Nephron progenitor cell (in vitro differentiated cells): Measurements from ENCODE around the gene MOK.
A peak's percentile ranks its signal among the peaks of the same experiment; 100 is the strongest.
"Not testable (repeated sequence)": the region's sequence is repeated elsewhere in the genome, so short reads cannot be mapped to it uniquely, and the experiment has no call there.

Experiments
- DNase-seq: peaks from one replicate; pipeline ENCODE4 v3.0.0; 2021
- H3K27ac Mint-ChIP-seq: 2 replicates; pipeline ENCODE4 v1.8.0; 2021; ENCODE audit warnings: mild to moderate bottlenecking, moderate library complexity, mixed read lengths
- H3K27me3 Mint-ChIP-seq: 2 replicates; pipeline ENCODE4 v1.8.0; 2021; ENCODE audit warnings: mild to moderate bottlenecking, low read depth, mixed read lengths; ENCODE audit not compliant: poor library complexity
- H3K36me3 Mint-ChIP-seq: 2 replicates; pipeline ENCODE4 v1.8.0; 2021; ENCODE audit warnings: low read depth, mixed read lengths
- H3K4me1 Mint-ChIP-seq: 2 replicates; pipeline ENCODE4 v1.8.0; 2021; ENCODE audit warnings: mixed read lengths
- H3K4me3 Mint-ChIP-seq: 2 replicates; pipeline ENCODE4 v1.8.0; 2021; ENCODE audit warnings: mild to moderate bottlenecking, moderate library complexity, mixed read lengths
- H3K9me3 Mint-ChIP-seq: 2 replicates; pipeline ENCODE4 v1.8.0; 2021; ENCODE audit warnings: mild to moderate bottlenecking, moderate library complexity, mixed read lengths
- CTCF ChIP-seq: fragments of 200-600 bp; sonication (generic); IDR thresholded peaks from 2 replicates; pipeline ENCODE4 v1.5.0; 2021; ENCODE audit warnings: antibody characterized with exemption

MOK gene

GRCh38 chr14:102304611-102305506 lies at the start of gene MOK:
Gene MOK, minus strand, starts transcription at chr14:102305164. Its CDS starts 196 bp downstream, at chr14:102304968.
- peak within 1 kb of the TSS; percentile 95 for H3K4me3 Mint-ChIP-seq
- peak within 1 kb of the TSS; percentile 99 for H3K27ac Mint-ChIP-seq
- H3K9me3 Mint-ChIP-seq = no peaks in the 10 kb centered on the region
- peak; percentile 98 for DNase-seq
- peaks cover 24% of the 10 kb centered on the region for H3K4me1 Mint-ChIP-seq
- H3K36me3 Mint-ChIP-seq = no peaks in the 10 kb centered on the region
- TF ChIP-seq CTCF = no peak
- peaks cover 31% of the 10 kb centered on the region for H3K27me3 Mint-ChIP-seq

GRCh38 chr14:102353126-102353619 lies 48.2 kb upstream of the MOK start:
- Mint-ChIP-seq H3K9me3 (no peaks in the 10 kb centered on the region), H3K27ac (no peak overlapping the region), H3K4me1 (no peaks in the 10 kb centered on the region), H3K4me3 (no peak overlapping the region), H3K36me3 (peaks cover 66% of the 10 kb centered on the region), H3K27me3 (peaks cover 4% of the 10 kb centered on the region)
- no peak for DNase-seq
- TF ChIP-seq CTCF = no peak

- peak overlapping the region; percentile 45 for H3K27ac Mint-ChIP-seq
- H3K4me3 Mint-ChIP-seq = no peak overlapping the region
- no peak for TF ChIP-seq CTCF
Measured at GRCh38 chr14:102352213-102352612, 47.2 kb upstream of the MOK start.

GRCh38 chr14:102351593-102351992 lies 46.6 kb upstream of the MOK start:
- not testable (repeated sequence) for H3K4me3 Mint-ChIP-seq, H3K27ac Mint-ChIP-seq, H3K4me1 Mint-ChIP-seq, DNase-seq, H3K9me3 Mint-ChIP-seq, H3K27me3 Mint-ChIP-seq
- H3K36me3 Mint-ChIP-seq = peaks cover 63% of the 10 kb centered on the region

More at GRCh38 chr14:102352213-102352612, 47.2 kb upstream of the MOK start:
- DNase-seq = no peak
- Mint-ChIP-seq H3K4me1 (no peaks in the 10 kb centered on the region), H3K9me3 (no peaks in the 10 kb centered on the region), H3K36me3 (peaks cover 64% of the 10 kb centered on the region), H3K27me3 (peaks cover 4% of the 10 kb centered on the region)

- Mint-ChIP-seq H3K36me3 (peaks cover 61% of the 10 kb centered on the region), H3K27ac (peak overlapping the region; percentile 32), H3K4me1 (no peaks in the 10 kb centered on the region), H3K9me3 (no peaks in the 10 kb centered on the region), H3K27me3 (peaks cover 4% of the 10 kb centered on the region), H3K4me3 (no peak overlapping the region)
- TF ChIP-seq CTCF = no peak
- DNase-seq = no peak
Measured at GRCh38 chr14:102351023-102351422, 46.1 kb upstream of the MOK start.

GRCh38 chr14:102348376-102348775 lies 43.4 kb upstream of the MOK start:
- Mint-ChIP-seq H3K27ac (peak overlapping the region; percentile 47), H3K4me3 (no peak overlapping the region), H3K27me3 (peaks cover 4% of the 10 kb centered on the region), H3K9me3 (no peaks in the 10 kb centered on the region), H3K36me3 (peaks cover 61% of the 10 kb centered on the region), H3K4me1 (no peaks in the 10 kb centered on the region)
- no peak for DNase-seq
- TF ChIP-seq CTCF = no peak
